ENCODE data around the gene AARS1.
A peak's percentile ranks its signal among the peaks of the same experiment; 100 is the strongest.
"Not testable (repeated sequence)": the region's sequence is repeated elsewhere in the genome, so short reads cannot be mapped to it uniquely, and the experiment has no call there.

The AARS1 gene

GRCh38 chr16:70289229-70290094 lies at the start of gene AARS1:
TSS of gene AARS1 (minus strand) at chr16:70289506. CDS start at chr16:70282763, 6,743 bp downstream.
- DNase-seq = peak; percentile 89

GRCh38 chr16:70337814-70338213 lies 48.5 kb upstream of the AARS1 start:
- DNase-seq = no peak

GRCh38 chr16:70332728-70333127 lies 43.4 kb upstream of the AARS1 start:
- DNase-seq = not testable (repeated sequence)

DNA sequence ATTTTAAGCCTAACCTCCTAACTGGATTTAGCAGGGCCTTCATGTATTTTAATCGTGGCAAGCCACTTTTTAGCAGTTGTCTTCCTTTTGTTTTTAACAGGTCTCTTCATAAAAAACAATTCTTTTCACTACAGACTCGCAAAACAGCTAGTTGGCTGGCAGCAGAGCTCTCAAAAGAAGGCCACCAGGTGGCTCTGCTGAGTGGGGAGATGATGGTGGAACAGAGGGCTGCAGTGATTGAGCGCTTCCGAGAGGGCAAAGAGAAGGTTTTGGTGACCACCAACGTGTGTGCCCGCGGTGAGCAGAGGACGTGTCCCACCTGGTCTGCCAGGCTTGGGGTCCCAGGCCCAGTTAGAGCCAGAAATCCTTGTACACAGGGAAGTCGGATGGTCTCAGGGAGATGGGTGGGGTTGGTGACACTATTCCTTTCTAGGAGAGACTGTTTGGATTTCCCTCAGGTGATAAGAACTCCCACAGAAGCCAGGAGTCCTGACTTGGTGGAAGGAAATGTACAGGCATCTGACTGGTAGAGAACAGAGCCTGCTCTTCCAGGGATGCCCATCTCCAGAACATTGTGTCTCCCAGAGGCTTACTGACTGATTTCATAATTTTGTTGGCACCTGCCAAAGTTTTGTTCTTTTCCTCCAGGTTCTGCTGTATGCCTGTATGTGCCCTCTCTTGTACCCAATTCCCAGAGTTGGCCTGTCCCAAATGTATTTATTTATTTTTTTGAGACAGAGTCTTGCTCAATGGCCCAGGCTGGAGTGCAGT lies 42.5 kb upstream of the AARS1 start:
- DNase-seq = no peak

DNA sequence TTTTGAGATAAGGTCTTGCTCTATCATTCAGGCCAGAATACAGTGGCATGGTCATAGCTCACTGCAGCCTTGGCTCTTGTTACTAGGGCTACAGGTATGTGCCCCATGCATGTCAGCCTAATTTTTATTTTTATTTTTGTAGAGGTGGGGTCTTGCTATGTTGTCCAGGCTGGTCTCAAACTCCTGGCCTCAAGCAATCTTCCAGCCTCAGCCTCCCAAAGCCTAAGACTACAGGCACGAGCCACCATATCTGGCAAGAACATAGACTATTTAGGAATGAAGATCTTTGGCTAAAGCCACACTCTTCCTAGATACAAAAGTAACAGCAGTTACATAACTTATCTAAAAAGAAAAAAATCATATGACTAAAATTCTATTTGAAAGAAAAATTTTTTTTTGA lies 41.8 kb upstream of the AARS1 start:
- DNase-seq = no peak

DNA sequence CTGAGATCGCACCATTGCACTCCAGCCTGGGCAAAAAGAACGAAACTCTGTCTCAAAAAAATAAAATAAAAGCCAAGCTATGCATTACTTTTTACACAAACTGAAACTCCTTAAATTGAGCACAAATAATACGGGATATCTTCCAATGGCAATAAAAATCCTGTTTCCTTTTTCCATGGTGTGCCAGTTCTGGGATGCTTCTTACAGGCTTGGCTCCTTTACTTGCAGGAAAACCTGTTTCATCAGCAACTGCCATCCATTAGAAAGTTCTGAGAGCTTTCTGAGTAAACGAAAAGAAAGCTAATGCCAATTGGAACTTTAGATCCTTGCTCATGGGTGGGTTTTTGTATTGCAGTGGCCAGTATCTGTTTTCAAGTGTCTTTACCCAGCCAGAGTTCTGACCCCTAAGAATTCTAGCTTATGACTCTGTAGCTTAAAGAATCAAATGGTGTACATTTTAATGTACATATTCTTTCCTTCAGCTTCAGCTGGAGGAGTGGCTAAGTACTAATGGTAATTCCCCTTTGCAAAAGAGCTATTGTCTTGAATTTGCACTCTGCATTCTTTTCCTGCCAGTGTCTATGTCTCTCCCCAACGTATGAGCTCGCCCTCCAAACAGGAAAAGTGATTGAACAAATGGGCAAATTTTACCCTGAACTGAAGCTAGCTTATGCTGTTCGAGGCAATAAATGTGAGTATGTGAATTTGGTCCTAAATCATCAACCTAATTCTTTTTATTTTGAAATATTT lies 35.9 kb upstream of the AARS1 start:
- DNase-seq = no peak

GRCh38 chr16:70320121-70320520 lies 30.8 kb upstream of the AARS1 start:
- DNase-seq = no peak

GRCh38 chr16:70307726-70308125 lies 18.4 kb upstream of the AARS1 start:
- DNase-seq = not testable (repeated sequence)

DNA sequence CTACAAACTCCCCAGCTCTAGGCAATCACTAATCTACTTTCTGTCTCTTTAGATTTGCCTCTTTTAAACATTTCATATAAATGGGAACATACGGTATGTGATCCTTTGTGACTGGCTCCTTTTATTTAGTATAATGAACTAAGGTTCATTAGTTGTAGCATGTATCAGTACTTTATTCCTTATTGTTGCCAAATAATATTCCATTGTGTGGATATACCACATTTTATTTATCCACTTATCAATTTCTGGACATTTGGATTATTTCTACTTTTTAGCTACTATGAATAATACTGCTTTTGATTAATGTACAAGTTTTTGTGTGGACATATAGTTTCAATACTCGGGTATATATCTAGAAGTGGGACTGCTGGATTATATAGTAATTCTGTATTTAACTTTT lies 17.6 kb upstream of the AARS1 start:
- no peak for DNase-seq

DNA sequence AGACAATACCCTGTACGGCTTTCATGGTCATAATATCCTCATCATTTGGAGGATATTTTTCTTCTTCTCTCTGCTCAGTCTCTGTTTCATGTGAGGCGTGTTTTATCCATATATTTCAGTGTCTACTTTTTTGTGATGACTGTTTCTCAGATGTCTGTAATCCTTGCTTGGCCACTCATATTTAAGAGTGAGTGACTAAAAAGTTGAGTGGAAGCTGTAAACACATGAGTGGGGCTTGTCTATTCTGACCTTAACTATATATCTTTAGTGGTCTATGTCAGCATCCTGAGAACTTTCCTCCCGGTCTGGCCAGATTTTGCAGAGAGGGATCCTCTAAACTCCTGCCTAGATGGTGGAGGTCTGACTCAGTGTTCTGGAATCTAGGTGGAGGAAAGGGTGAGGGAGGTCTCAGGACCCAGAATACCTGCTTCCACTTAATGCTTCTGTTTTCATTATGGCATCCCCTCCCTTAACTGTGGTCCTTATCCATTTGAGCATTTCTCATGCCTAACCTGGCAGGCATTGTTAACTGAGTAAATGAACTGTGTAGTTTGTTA lies 15.7 kb upstream of the AARS1 start:
- no peak for DNase-seq

- no peak for DNase-seq
Measured at GRCh38 chr16:70302745-70303144, 13.4 kb upstream of the AARS1 start.

DNA sequence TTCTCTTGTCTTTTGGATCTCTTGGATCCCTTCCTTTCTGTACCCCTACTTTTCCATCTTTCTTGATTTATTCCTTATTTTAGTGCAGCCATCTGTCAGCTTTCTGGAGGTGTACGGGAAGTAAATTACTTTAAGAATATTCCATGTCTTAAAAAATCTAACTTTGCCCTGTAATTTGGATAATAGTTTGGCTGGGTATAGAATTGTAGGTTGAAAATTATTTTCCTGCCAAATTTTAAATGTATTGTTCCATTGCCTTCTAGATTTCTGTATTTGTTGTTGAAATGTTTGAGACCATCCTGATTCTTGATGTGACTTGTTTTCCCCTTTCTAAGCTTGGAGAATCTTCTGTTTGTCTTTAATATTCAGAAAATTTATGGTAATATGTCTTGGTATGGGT lies 11.8 kb upstream of the AARS1 start:
- DNase-seq = no peak

DNA sequence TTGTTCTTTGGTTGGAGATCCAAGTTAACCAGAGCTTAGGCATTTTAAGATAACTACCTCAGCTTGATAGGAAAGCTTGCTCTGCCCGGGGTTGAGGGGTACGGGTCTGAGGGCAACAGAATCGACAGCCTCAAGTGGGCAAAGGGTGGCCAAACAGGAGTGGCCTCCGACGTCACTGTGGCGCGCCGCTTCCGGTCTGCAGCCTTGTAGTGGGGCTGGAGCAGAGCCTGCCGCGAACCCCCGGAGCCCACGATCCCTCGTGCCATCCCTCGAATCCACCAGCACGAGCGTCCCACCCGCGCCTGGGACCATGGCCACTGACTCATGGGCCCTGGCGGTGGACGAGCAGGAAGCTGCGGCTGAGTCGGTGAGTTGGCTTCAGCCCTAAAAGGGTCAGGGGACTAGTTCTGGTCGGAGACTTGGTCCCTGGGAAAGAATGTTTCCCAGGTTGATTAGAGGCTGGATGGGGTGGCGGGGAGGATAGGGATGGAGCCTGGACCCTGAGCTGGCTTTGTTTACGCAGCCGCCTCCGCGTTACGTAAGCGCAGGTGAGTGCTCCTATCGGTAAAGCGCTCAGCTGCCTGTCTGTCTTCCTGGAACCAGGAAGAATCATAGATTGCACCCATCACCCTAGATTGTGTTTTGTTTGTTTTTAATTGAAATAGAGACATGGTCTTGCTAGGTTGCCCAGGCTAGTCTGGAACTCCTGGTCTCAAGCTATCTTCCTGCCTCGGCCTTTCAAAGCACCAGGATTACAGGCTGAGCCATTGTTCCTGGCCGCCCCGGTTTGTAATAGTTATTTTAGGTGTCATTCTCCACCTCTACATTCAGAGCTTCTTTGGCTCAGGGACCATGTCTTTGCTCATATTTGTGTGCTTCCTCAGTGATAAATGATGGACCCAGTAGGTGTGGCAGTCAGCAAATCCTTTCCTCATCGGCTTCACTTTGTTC lies 10.0 kb upstream of the AARS1 start, which contains the start of gene DDX19B:
Gene DDX19B, plus strand, starts transcription at position 199 of the 951 bp plus-strand sequence. Its CDS starts 112 bp downstream, at position 311.
- peak; percentile 8 for DNase-seq

GRCh38 chr16:70295634-70296033 lies 6.3 kb upstream of the AARS1 start:
- DNase-seq = no peak

DNA sequence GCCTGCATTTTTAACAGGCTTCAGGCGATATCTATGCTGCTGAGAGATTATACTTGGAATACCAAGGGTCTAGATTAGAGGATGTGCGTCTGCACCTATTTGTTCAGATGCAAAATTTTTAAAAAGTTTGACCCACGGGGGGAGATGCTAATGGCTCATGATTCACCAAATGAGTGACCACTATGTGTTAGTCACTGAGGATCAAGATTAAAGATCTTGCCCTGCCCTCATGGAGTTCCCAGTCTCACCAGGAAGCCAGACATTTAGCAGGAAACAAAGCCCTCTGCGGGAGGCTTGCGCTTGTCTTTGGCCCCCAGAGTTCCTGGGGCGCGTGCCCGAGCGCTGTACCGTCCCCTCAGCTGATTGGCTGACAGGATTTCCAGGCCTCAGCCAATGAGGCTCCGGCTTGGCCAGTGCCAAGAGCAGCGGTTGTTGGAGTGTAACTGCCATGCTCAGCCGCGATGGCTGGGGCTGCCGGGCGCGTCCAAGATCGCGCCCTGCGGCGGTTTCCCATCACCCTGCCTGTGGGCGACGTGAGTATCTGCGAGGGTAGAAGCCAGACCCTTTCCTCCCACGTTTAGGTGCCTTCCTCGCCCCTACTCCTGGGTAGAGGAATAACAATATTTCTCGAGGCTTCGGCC lies 5.2 kb upstream of the AARS1 start:
- no peak for DNase-seq

DNA sequence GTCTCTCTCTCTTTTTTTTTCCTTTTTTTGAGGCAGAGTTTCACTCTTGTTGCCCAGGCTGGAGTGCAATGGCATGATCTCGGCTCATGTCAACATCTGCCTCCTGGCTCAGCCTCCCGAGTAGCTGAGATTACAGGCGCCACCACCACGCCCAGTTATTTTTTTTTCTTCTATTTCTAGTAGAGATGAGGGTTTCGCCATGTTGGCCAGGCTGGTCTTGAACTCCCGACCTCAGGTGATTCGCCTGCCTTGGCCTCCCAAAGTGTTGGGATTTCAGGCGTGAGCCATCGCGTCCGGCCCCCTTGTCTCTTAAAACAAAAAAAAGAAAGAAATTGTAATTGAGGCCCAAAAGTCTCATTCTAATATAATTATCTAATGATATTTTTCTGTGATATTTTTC lies 2.8 kb upstream of the AARS1 start:
- DNase-seq = not testable (repeated sequence)

DNA sequence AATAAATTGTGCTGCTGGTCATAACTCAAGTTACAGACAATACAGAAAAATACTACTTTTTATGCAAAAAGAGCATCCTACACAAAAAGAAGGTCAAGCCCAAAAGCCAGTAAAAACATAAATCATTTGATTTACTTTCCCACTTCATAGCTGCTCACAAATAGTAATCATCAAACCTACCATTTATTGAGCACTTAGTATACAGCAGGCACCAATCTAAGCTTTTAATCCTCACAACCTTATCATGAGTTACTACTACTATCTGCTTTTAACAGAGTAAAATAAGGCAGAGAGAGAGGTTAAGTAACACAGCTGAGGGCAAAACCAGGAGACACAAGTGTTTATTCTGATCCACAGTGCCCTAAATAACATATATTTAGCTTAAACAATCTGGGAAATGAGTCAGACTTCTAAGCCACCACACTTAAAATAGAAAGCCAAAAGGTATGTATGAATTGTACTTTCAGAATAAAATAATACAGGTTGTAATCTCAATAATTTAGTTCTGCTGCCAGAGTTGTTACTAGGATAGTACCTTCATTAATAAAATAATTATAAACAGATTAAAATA lies 1.7 kb upstream of the AARS1 start:
- DNase-seq = no peak

GRCh38 chr16:70287304-70287971 lies 1.9 kb downstream of the AARS1 start:
- DNase-seq = not testable (repeated sequence)

GRCh38 chr16:70276392-70276791 lies 12.9 kb downstream of the AARS1 start:
- no peak for DNase-seq

DNA sequence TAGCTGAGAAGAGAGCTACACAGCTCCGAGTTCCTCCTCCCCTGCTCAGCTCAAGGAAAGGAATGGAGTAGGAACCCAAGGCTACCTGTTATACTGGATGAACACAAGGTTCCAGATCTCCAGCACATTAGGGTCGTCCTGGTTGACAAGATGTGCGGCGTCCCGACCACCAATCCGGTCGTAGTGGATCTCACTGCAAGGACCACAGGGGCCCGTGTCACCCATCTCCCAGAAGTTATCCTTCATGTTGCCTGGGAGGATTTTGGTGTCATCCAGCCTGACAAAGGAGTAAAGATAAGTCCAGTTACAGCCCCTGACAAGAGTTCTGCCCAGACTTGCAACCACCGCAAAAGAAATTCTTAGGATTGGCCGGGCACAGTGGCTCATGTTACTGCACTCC lies 17.6 kb downstream of the AARS1 start:
- no peak for DNase-seq

Data from GDM1 (cell line).